GM13976 (cell line): ENCODE data around the gene GAL3ST1.
"Not testable (repeated sequence)": the region's sequence is repeated elsewhere in the genome, so short reads cannot be mapped to it uniquely, and the experiment has no call there.

Experiments
- DNase-seq: peaks from one replicate; pipeline ENCODE4 v3.0.0; 2012; ENCODE audit warnings: low spot score
- CTCF ChIP-seq: IDR thresholded peaks from 2 replicates; pipeline ENCODE4 v1.5.1; 2012; ENCODE audit warnings: borderline replicate concordance, mild to moderate bottlenecking; ENCODE audit not compliant: insufficient read depth; ENCODE audit errors: extremely low read depth, missing control alignments, control extremely low read depth
- in situ Hi-C: fragments of 300-500 bp; cut with MboI; formaldehyde crosslinking; loops from one replicate; pipeline ENCODE4 v1.12.0; 2022; ENCODE audit warnings: low sequenced_read_pairs, mixed read lengths, inconsistent platforms; ENCODE audit not compliant: unreplicated experiment

GAL3ST1 gene

GRCh38 chr22:30574095-30574981, at the start of gene GAL3ST1:
TSS of gene GAL3ST1 (minus strand) at chr22:30574665. CDS start at chr22:30557392, 17,273 bp downstream.
- in situ Hi-C loops: no loop called here
- no peak for DNase-seq
- TF ChIP-seq CTCF: no peak

- DNase-seq, in situ Hi-C loops: not testable (repeated sequence)
Observed at GRCh38 chr22:30619909-30620308, 45.4 kb upstream of the GAL3ST1 start.

GRCh38 chr22:30617819-30618218, 43.4 kb upstream of the GAL3ST1 start:
- in situ Hi-C loops: no loop called here
- no peak for DNase-seq
- TF ChIP-seq CTCF: no peak

- in situ Hi-C loops: no loop called here
- DNase-seq: no peak
- no peak for TF ChIP-seq CTCF
Observed at GRCh38 chr22:30615543-30615954, 41.1 kb upstream of the GAL3ST1 start.

- DNase-seq: no peak
- no peak for TF ChIP-seq CTCF
- in situ Hi-C loops: no loop called here
Observed at GRCh38 chr22:30614879-30615278, 40.4 kb upstream of the GAL3ST1 start.

- in situ Hi-C loops: no loop called here
- DNase-seq: no peak
- TF ChIP-seq CTCF: no peak
Observed at GRCh38 chr22:30614268-30614667, 39.8 kb upstream of the GAL3ST1 start.

GRCh38 chr22:30612789-30613188, 38.3 kb upstream of the GAL3ST1 start:
- no peak for DNase-seq
- TF ChIP-seq CTCF: no peak
- in situ Hi-C loops: no loop called here
